ENCODE data around the gene TENM3.

TENM3 gene

GRCh38 chr4:182564724-182565369 lies 321.6 kb downstream of the TENM3 start:
- DNase-seq (ENCODE audit: low read depth) = no peak

GRCh38 chr4:182567119-182567518 lies 323.9 kb downstream of the TENM3 start:
- DNase-seq (ENCODE audit: low read depth) = no peak

- no peak for DNase-seq (ENCODE audit: low read depth)
Measured at GRCh38 chr4:182569561-182569960, 326.4 kb downstream of the TENM3 start.

- no peak for DNase-seq (ENCODE audit: low read depth)
Measured at GRCh38 chr4:182574706-182575105, 331.5 kb downstream of the TENM3 start.

GRCh38 chr4:182575225-182575624 lies 332.0 kb downstream of the TENM3 start:
- DNase-seq (ENCODE audit: low read depth) = no peak

- no peak for DNase-seq (ENCODE audit: low read depth)
Measured at GRCh38 chr4:182576601-182577289, 333.5 kb downstream of the TENM3 start.

GRCh38 chr4:182577411-182577810 lies 334.2 kb downstream of the TENM3 start:
- no peak for DNase-seq (ENCODE audit: low read depth)

- DNase-seq (ENCODE audit: low read depth) = no peak
Measured at GRCh38 chr4:182578402-182578801, 335.2 kb downstream of the TENM3 start.

GRCh38 chr4:182582245-182582644 lies 339.0 kb downstream of the TENM3 start:
- DNase-seq (ENCODE audit: low read depth) = no peak

- DNase-seq (ENCODE audit: low read depth) = no peak
Measured at GRCh38 chr4:182583703-182584415, 340.7 kb downstream of the TENM3 start.

- DNase-seq (ENCODE audit: low read depth) = no peak
Measured at GRCh38 chr4:182585321-182585720, 342.1 kb downstream of the TENM3 start.

GRCh38 chr4:182589100-182589499 lies 345.9 kb downstream of the TENM3 start:
- DNase-seq (ENCODE audit: low read depth) = no peak

GRCh38 chr4:182593402-182593801 lies 350.2 kb downstream of the TENM3 start:
- no peak for DNase-seq (ENCODE audit: low read depth)

GRCh38 chr4:182593864-182594263 lies 350.7 kb downstream of the TENM3 start:
- no peak for DNase-seq (ENCODE audit: low read depth)

GRCh38 chr4:182600093-182600492 lies 356.9 kb downstream of the TENM3 start:
- no peak for DNase-seq (ENCODE audit: low read depth)

GRCh38 chr4:182600856-182601255 lies 357.7 kb downstream of the TENM3 start:
- DNase-seq (ENCODE audit: low read depth) = no peak

GRCh38 chr4:182604161-182604622 lies 361.0 kb downstream of the TENM3 start:
- no peak for DNase-seq (ENCODE audit: low read depth)

GRCh38 chr4:182604953-182605352 lies 361.8 kb downstream of the TENM3 start:
- no peak for DNase-seq (ENCODE audit: low read depth)

GRCh38 chr4:182608525-182608924 lies 365.3 kb downstream of the TENM3 start:
- no peak for DNase-seq (ENCODE audit: low read depth)

- no peak for DNase-seq (ENCODE audit: low read depth)
Measured at GRCh38 chr4:182616476-182616875, 373.3 kb downstream of the TENM3 start.

GRCh38 chr4:182619660-182620059 lies 376.5 kb downstream of the TENM3 start:
- no peak for DNase-seq (ENCODE audit: low read depth)

- DNase-seq (ENCODE audit: low read depth) = no peak
Measured at GRCh38 chr4:182620111-182620980, 377.1 kb downstream of the TENM3 start.

Data from stimulated activated CD8-positive, alpha-beta memory T cell treated with anti-CD3 and anti-CD28 coated beads, Interleukin-4, amount 100 ng/mL, for 24 hours (primary cell).